GM23338 (cell line): ENCODE data around the gene ORC3. TPM values are rescaled to one million over a fixed set of nuclear protein-coding genes. Genes with fewer than 3 reads are reported as not detected.

Experiments used
- ATAC-seq: fragments of 200-7000 bp; cut with Tn5 transposase; 3 replicates; pipeline ENCODE4 v1.9.1; 2020
- DNase-seq: peaks from one replicate; pipeline ENCODE4 v3.0.0-alpha.2; 2015; ENCODE audit warnings: low spot score
- H2AFZ ChIP-seq: fragments of 200-600 bp; sonication (generic); 2 replicates; pipeline ENCODE4 v1.8.0; 2016; ENCODE audit warnings: antibody characterized with exemption, mild to moderate bottlenecking, moderate library complexity
- H3F3A ChIP-seq: fragments of 200-600 bp; sonication (generic); replicated peaks from 2 replicates; pipeline ENCODE4 v1.8.0; 2017; ENCODE audit warnings: antibody characterized with exemption, mixed run types, low read depth
- H3K27ac ChIP-seq: fragments of 200-600 bp; sonication (generic); 2 replicates; pipeline ENCODE4 v1.6.1; 2016; ENCODE audit warnings: low read depth
- H3K27me3 ChIP-seq: fragments of 200-600 bp; sonication (generic); 2 replicates; pipeline ENCODE4 v1.8.0; 2016; ENCODE audit warnings: mild to moderate bottlenecking, mixed run types, moderate library complexity; ENCODE audit not compliant: insufficient read depth
- H3K36me3 ChIP-seq: fragments of 200-600 bp; sonication (generic); 2 replicates; pipeline ENCODE4 v1.8.0; 2016; ENCODE audit warnings: mild to moderate bottlenecking; ENCODE audit not compliant: insufficient read depth
- H3K4me1 ChIP-seq: fragments of 200-600 bp; sonication (generic); 2 replicates; pipeline ENCODE4 v1.8.0; 2016; ENCODE audit warnings: mild to moderate bottlenecking, moderate library complexity; ENCODE audit not compliant: insufficient read depth
- H3K4me2 ChIP-seq: fragments of 200-600 bp; sonication (generic); 2 replicates; pipeline ENCODE4 v1.7.1; 2017; ENCODE audit warnings: mixed run types
- H3K4me3 ChIP-seq: fragments of 200-600 bp; sonication (generic); 2 replicates; pipeline ENCODE4 v1.6.1; 2016; ENCODE audit warnings: mixed run types
- H3K79me2 ChIP-seq: fragments of 200-600 bp; sonication (generic); replicated peaks from 2 replicates; pipeline ENCODE4 v1.8.0; 2017; ENCODE audit warnings: mild to moderate bottlenecking; ENCODE audit not compliant: insufficient read depth
- H3K9me2 ChIP-seq: fragments of 200-600 bp; sonication (generic); 2 replicates; pipeline ENCODE4 v1.8.0; 2017; ENCODE audit not compliant: insufficient read depth
- H4K20me1 ChIP-seq: fragments of 200-600 bp; sonication (generic); replicated peaks from 2 replicates; pipeline ENCODE4 v1.8.0; 2017; ENCODE audit warnings: mild to moderate bottlenecking; ENCODE audit not compliant: insufficient read depth
- H3K27ac Mint-ChIP-seq: 2 replicates; pipeline ENCODE4 v1.8.0; 2020; ENCODE audit warnings: inconsistent platforms, mild to moderate bottlenecking, moderate library complexity, mixed read lengths
- H3K27me3 Mint-ChIP-seq: 3 replicates; pipeline ENCODE4 v1.8.0; 2022; ENCODE audit warnings: low read depth, mild to moderate bottlenecking, moderate library complexity, mixed read lengths, inconsistent platforms; ENCODE audit not compliant: insufficient read depth, poor library complexity
- H3K36me3 Mint-ChIP-seq: 3 replicates; pipeline ENCODE4 v1.8.0; 2021; ENCODE audit warnings: low read depth, mild to moderate bottlenecking, inconsistent platforms, moderate library complexity, mixed read lengths
- H3K4me1 Mint-ChIP-seq: 3 replicates; pipeline ENCODE4 v1.8.0; 2020; ENCODE audit warnings: mild to moderate bottlenecking, inconsistent platforms, mixed read lengths
- H3K4me3 Mint-ChIP-seq: 3 replicates; pipeline ENCODE4 v1.8.0; 2021; ENCODE audit warnings: moderate library complexity, mild to moderate bottlenecking, inconsistent platforms, mixed read lengths
- H3K9me3 Mint-ChIP-seq: 3 replicates; pipeline ENCODE4 v1.8.0; 2020; ENCODE audit warnings: moderate library complexity, mild to moderate bottlenecking, inconsistent platforms, mixed read lengths
- EZH2 ChIP-seq: fragments of 200-600 bp; sonication (generic); IDR thresholded peaks from one replicate; pipeline ENCODE4 v1.8.0; 2017; ENCODE audit warnings: antibody characterized with exemption, mild to moderate bottlenecking, low read depth; ENCODE audit not compliant: unreplicated experiment
- JUNB ChIP-seq: IDR thresholded peaks from one replicate; pipeline ENCODE4 v1.6.1; 2016; ENCODE audit warnings: antibody characterized with exemption; ENCODE audit not compliant: unreplicated experiment
- NANOG ChIP-seq: IDR thresholded peaks from 2 replicates; pipeline ENCODE4 v1.6.1; 2016; ENCODE audit warnings: antibody characterized with exemption, borderline replicate concordance
- STAT1 ChIP-seq: IDR thresholded peaks from one replicate; pipeline ENCODE4 v1.6.1; 2016; ENCODE audit warnings: antibody characterized with exemption; ENCODE audit not compliant: unreplicated experiment
- polyA plus RNA-seq: library from polyadenylated mRNA; unstranded; fragments of >200 nt; fragmentation: Nextera tagmentation; extraction: Ambion mirVana; gene quantifications from 2 replicates; pipeline ENCODE4 v1.2.1, GENCODE V29; 2016
- total RNA-seq: library from RNA; depleted of rRNA; stranded (reverse); fragments of >200 nt; shearing (Covaris generic); gene quantifications from 2 replicates; pipeline ENCODE4 v1.2.3, GENCODE V29; 2014
- TF ChIP-seq, protein P1 (sequence below), 2 experiments: fragments of 200-600 bp in 1 of 2; sonication (generic) in 1 of 2; conservative IDR thresholded peaks; 2 replicates each; pipeline versions ENCODE4 v1.5.1 to v1.6.1; 2016 to 2017; ENCODE audit warnings: antibody characterized with exemption in 2 of 2, low read depth in 2 of 2, mild to moderate bottlenecking in 2 of 2, moderate library complexity in 1 of 2
- TF ChIP-seq, protein P2 (sequence below): IDR thresholded peaks from one replicate; pipeline ENCODE4 v1.6.1; 2018; ENCODE audit warnings: antibody characterized with exemption; ENCODE audit not compliant: unreplicated experiment

ORC3 gene
- total and polyA plus RNA-seq, 2 experiments from 2014 or later, result 53.1 to 78.4 TPM

DNA sequence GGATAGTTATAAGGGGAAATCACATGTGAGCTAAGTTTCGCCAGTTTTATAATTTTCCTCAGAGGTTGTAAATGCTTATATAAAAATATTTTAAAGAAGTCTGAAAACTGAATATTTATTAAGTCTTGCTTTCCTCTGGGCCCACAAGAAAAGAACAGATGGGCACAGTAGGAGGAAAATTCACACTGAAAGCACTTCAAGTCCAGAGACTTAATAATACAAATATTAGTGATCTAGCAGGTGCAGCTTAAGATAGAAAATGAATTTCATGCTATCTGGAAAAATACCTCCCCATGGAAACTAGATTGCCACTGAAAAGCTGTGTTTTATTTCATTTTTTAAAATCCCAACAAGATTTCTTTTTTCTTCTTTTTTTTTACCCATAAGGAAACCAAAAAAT is 47.2 kb downstream of the ORC3 start:
- no peak overlapping the region for H3K27ac ChIP-seq
- DNase-seq, result no peak
- H3K79me2 ChIP-seq, result no peaks in the 10 kb centered on the region
- H3K36me3 ChIP-seq, result peaks cover 11% of the 10 kb centered on the region
- H3K9me3 Mint-ChIP-seq, result no peaks in the 10 kb centered on the region
- peaks cover 4% of the 10 kb centered on the region for H3K27me3 Mint-ChIP-seq
- no peaks in the 10 kb centered on the region for H4K20me1 ChIP-seq
- H2AFZ ChIP-seq, result no peak overlapping the region
- H3K27ac Mint-ChIP-seq, result no peak overlapping the region
- no peaks in the 10 kb centered on the region for H3K27me3 ChIP-seq
- TF ChIP-seq NANOG, result no peak
- H3K4me1 Mint-ChIP-seq, result peaks cover 6% of the 10 kb centered on the region; the same call in 1 of the 3 replicates
- H3K4me1 ChIP-seq, result peaks cover 7% of the 10 kb centered on the region
- ATAC-seq, result no peak
- no peak overlapping the region for H3K4me3 ChIP-seq
- no peaks in the 10 kb centered on the region for H3K9me2 ChIP-seq
- H3F3A ChIP-seq, result no peaks in the 10 kb centered on the region
- H3K4me3 Mint-ChIP-seq, result no peak overlapping the region
- H3K4me2 ChIP-seq, result no peak overlapping the region
- peaks cover 40% of the 10 kb centered on the region for H3K36me3 Mint-ChIP-seq

DNA sequence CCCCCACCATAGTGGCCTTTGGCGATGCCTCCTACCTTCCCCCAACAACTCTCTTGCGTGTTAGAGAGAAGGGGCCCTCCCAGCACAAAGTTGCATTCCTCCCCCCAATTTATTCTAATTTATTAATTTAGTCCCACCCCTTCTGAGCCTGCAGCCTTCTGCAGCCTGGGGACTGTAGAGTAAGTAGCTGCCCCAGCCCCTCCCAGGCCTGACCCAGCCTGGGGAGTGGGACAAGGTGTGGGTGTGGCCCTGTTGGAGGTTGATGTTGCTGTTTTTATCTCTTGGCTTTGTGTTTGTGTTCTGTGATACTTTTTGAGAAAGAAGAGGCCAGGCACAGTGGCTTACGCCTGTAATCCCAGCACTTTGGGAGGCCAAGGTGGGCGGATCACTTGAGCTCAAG is 49.4 kb downstream of the ORC3 start:
- no peaks in the 10 kb centered on the region for H3K9me2 ChIP-seq
- no peaks in the 10 kb centered on the region for H3K79me2 ChIP-seq
- no peak overlapping the region for H2AFZ ChIP-seq
- Mint-ChIP-seq H3K27ac (no peak overlapping the region), H3K27me3 (peaks cover 6% of the 10 kb centered on the region), H3K4me3 (no peak overlapping the region), H3K36me3 (peaks cover 42% of the 10 kb centered on the region), H3K9me3 (no peaks in the 10 kb centered on the region), H3K4me1 (peaks cover 10% of the 10 kb centered on the region)
- no peak for DNase-seq
- no peak for TF ChIP-seq NANOG
- TF ChIP-seq, protein P1, sequence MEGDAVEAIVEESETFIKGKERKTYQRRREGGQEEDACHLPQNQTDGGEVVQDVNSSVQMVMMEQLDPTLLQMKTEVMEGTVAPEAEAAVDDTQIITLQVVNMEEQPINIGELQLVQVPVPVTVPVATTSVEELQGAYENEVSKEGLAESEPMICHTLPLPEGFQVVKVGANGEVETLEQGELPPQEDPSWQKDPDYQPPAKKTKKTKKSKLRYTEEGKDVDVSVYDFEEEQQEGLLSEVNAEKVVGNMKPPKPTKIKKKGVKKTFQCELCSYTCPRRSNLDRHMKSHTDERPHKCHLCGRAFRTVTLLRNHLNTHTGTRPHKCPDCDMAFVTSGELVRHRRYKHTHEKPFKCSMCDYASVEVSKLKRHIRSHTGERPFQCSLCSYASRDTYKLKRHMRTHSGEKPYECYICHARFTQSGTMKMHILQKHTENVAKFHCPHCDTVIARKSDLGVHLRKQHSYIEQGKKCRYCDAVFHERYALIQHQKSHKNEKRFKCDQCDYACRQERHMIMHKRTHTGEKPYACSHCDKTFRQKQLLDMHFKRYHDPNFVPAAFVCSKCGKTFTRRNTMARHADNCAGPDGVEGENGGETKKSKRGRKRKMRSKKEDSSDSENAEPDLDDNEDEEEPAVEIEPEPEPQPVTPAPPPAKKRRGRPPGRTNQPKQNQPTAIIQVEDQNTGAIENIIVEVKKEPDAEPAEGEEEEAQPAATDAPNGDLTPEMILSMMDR (conservative IDR thresholded peaks at IDR 0.05; ENCODE audit: low read depth in 2 of 2), result no peak
- TF ChIP-seq EZH2, result no peak
- no peak for TF ChIP-seq JUNB
- TF ChIP-seq STAT1, result no peak
- TF ChIP-seq, protein P2, sequence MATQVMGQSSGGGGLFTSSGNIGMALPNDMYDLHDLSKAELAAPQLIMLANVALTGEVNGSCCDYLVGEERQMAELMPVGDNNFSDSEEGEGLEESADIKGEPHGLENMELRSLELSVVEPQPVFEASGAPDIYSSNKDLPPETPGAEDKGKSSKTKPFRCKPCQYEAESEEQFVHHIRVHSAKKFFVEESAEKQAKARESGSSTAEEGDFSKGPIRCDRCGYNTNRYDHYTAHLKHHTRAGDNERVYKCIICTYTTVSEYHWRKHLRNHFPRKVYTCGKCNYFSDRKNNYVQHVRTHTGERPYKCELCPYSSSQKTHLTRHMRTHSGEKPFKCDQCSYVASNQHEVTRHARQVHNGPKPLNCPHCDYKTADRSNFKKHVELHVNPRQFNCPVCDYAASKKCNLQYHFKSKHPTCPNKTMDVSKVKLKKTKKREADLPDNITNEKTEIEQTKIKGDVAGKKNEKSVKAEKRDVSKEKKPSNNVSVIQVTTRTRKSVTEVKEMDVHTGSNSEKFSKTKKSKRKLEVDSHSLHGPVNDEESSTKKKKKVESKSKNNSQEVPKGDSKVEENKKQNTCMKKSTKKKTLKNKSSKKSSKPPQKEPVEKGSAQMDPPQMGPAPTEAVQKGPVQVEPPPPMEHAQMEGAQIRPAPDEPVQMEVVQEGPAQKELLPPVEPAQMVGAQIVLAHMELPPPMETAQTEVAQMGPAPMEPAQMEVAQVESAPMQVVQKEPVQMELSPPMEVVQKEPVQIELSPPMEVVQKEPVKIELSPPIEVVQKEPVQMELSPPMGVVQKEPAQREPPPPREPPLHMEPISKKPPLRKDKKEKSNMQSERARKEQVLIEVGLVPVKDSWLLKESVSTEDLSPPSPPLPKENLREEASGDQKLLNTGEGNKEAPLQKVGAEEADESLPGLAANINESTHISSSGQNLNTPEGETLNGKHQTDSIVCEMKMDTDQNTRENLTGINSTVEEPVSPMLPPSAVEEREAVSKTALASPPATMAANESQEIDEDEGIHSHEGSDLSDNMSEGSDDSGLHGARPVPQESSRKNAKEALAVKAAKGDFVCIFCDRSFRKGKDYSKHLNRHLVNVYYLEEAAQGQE, result no peak
- H3K4me3 ChIP-seq, result no peak overlapping the region
- no peak overlapping the region for H3K4me2 ChIP-seq
- H3K36me3 ChIP-seq, result peaks cover 11% of the 10 kb centered on the region
- no peaks in the 10 kb centered on the region for H4K20me1 ChIP-seq
- H3F3A ChIP-seq, result no peaks in the 10 kb centered on the region
- no peak overlapping the region for H3K27ac ChIP-seq
- H3K27me3 ChIP-seq, result no peaks in the 10 kb centered on the region
- H3K4me1 ChIP-seq, result peaks cover 13% of the 10 kb centered on the region
- peak; percentile 62 for ATAC-seq
